Left lung (tissue), 10 donors: ENCODE measurements around the gene RCC2. TPM values are rescaled to one million over a fixed set of nuclear protein-coding genes. Genes with fewer than 3 reads are reported as not detected.

Experiments
- ATAC-seq: fragments of 200-7000 bp; cut with Tn5 transposase; one replicate; pipeline ENCODE4 v1.9.1; 2020; ENCODE audit warnings: moderate library complexity
- DNase-seq, 4 donors: peaks; one replicate each; pipeline ENCODE4 v3.0.0-alpha.2; 2013 to 2020
- H3K27ac ChIP-seq, 2 donors: fragments of 200-600 bp; sonication (generic) in 1 of 2; one replicate each; pipeline versions ENCODE4 v1.5.0 to v1.8.0; 2020 to 2021
- H3K27me3 ChIP-seq, 2 donors: fragments of 200-600 bp; sonication (generic) in 1 of 2; one replicate each; pipeline versions ENCODE4 v1.5.0 to v1.8.0; 2020 to 2021
- H3K36me3 ChIP-seq, 2 donors: fragments of 200-600 bp; sonication (generic) in 1 of 2; one replicate each; pipeline versions ENCODE4 v1.5.0 to v1.8.0; 2020 to 2021
- H3K4me1 ChIP-seq, 2 donors: fragments of 200-600 bp; one replicate each; pipeline ENCODE4 v1.8.0; 2021
- H3K4me3 ChIP-seq, 2 donors: fragments of 200-600 bp; sonication (generic) in 1 of 2; one replicate each; pipeline versions ENCODE4 v1.5.0 to v1.8.0; 2020 to 2021; ENCODE audit warnings: mild to moderate bottlenecking in 1 of 2
- H3K9me3 ChIP-seq, 2 donors: fragments of 200-600 bp; sonication (generic) in 1 of 2; one replicate each; pipeline versions ENCODE4 v1.5.0 to v1.8.0; 2020 to 2021
- intact Hi-C, 2 donors: fragments of 100-400 bp; cut with DNase I; formaldehyde crosslinking; loops; one replicate each; pipeline versions ENCODE4 v1.11.2 to v1.14.2; 2022
- polyA plus RNA-seq, 6 donors: library from polyadenylated mRNA; unstranded; fragments of 120-200 nt; gene quantifications; one replicate each; pipeline ENCODE4 v1.2.1, GENCODE V29; 2013; ENCODE audit not compliant: insufficient read length in 6 of 6
- total RNA-seq, 2 donors: library from RNA; stranded (reverse); fragmentation: NEBNext Ultra II Directional; extraction: Animal tissue kit (Norgen Biotek cat#: 25700); gene quantifications; one replicate each; pipeline ENCODE4 v1.2.1, GENCODE V29; 2021
- TF ChIP-seq, protein P1 (sequence below), 2 donors: fragments of 200-600 bp; sonication (generic) in 1 of 2; IDR thresholded peaks; one replicate each; pipeline versions ENCODE4 v1.5.0 to v1.8.0; 2021; ENCODE audit warnings: antibody characterized with exemption in 2 of 2
- donor health status: DM: no; HTN: yes; CAD: no.
- donor health status: DM: no; HTN: no; CAD: no.

RCC2 gene
- total and polyA plus RNA-seq, 8 donors = 56.8 to 103 (median 84.8) TPM

DNA sequence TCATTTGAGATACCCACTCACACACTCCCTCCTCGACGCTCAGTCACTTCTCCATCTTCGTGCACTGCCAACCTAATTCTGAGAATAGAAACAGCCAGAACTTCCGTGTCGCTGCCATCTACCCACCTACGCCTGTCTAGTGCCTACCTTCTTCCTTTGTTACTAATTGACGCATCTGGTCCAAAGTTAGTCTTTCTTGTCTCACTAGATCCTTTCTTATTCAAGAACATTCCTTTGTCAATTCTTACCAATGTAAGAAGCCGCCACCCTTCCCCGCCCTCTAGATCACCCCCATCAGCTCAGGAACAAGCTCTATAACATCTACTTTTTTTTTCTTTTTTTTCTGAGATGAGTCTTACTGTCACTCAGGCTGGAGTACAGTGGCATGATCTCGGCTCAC is 63.8 kb downstream of the RCC2 start:
- Histone ChIP-seq H3K36me3 (no peaks in the 10 kb centered on the region), H3K27me3 (peaks cover 4 to 79% of the 10 kb centered on the region in 2 donors), H3K9me3 (no peaks in the 10 kb centered on the region), H3K27ac (no peak overlapping the region), H3K4me1 (no peaks in the 10 kb centered on the region), H3K4me3 (no peak overlapping the region)
- intact Hi-C loops = no loop called here
- no peak for ATAC-seq
- DNase-seq = no peak
- TF ChIP-seq, protein P1, sequence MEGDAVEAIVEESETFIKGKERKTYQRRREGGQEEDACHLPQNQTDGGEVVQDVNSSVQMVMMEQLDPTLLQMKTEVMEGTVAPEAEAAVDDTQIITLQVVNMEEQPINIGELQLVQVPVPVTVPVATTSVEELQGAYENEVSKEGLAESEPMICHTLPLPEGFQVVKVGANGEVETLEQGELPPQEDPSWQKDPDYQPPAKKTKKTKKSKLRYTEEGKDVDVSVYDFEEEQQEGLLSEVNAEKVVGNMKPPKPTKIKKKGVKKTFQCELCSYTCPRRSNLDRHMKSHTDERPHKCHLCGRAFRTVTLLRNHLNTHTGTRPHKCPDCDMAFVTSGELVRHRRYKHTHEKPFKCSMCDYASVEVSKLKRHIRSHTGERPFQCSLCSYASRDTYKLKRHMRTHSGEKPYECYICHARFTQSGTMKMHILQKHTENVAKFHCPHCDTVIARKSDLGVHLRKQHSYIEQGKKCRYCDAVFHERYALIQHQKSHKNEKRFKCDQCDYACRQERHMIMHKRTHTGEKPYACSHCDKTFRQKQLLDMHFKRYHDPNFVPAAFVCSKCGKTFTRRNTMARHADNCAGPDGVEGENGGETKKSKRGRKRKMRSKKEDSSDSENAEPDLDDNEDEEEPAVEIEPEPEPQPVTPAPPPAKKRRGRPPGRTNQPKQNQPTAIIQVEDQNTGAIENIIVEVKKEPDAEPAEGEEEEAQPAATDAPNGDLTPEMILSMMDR (IDR thresholded peaks at IDR 0.05) = no peak

DNA sequence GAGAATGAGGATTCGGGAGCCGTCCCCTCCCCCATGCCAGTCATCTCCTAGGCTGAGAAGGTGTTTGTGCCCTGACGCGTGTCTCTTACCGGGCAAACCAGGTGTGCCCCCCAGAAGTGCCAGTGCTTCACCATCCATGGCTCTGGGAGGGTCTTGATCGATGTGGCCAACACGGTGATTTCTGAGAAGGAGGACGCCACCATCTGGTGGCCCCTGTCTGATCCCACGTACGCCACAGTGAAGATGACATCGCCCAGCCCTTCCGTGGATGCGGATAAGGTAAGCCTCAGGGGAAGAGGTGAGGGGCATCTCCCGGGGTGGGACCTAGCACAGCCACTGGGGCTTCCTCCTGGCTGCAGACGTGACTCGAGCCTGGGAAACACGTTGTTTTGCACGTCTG is 66.5 kb downstream of the RCC2 start:
- H3K4me1 ChIP-seq = no peaks in the 10 kb centered on the region
- H3K9me3 ChIP-seq = no peaks in the 10 kb centered on the region
- intact Hi-C loops = no loop called here
- no peak for ATAC-seq
- DNase-seq = no peak
- H3K36me3 ChIP-seq = no peaks in the 10 kb centered on the region
- peaks cover 1 to 81% of the 10 kb centered on the region in 2 donors for H3K27me3 ChIP-seq
- no peak overlapping the region for H3K27ac ChIP-seq
- H3K4me3 ChIP-seq = no peak overlapping the region
- TF ChIP-seq, protein P1 (IDR thresholded peaks at IDR 0.05) = no peak

DNA sequence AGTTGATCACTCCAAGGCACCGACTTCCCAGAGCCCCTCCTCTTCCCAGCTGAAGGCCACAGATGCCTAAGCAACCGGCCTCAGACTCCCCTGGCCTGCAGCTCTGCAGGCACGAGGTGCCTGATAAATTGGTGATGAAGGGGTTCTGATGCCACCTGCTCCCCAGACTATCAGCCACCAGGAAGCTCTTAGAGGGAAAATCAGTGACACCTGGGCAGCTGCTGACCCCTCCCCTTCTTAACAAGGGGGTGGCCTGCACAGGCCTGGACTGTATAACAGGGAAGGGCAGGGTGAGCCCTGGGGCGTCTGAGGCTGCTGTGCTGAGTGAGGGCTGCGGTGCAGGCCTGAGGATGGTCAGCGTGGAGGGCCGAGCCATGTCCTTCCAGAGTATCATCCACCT is 67.6 kb downstream of the RCC2 start, which contains the start of gene PADI6:
Gene PADI6 (plus strand): TSS at position 301 of the 400 bp plus-strand sequence. CDS start 50 bp downstream, at position 351.
- Histone ChIP-seq H3K36me3 (no peaks in the 10 kb centered on the region), H3K4me3 (no peak within 1 kb of the TSS), H3K9me3 (no peaks in the 10 kb centered on the region), H3K4me1 (no peaks in the 10 kb centered on the region), H3K27me3 (peaks cover 0 to 81% of the 10 kb centered on the region in 2 donors), H3K27ac (no peak within 1 kb of the TSS)
- DNase-seq (no peak), ATAC-seq (no peak)
- TF ChIP-seq, protein P1 (IDR thresholded peaks at IDR 0.05) = no peak
- intact Hi-C loops = no loop called here

DNA sequence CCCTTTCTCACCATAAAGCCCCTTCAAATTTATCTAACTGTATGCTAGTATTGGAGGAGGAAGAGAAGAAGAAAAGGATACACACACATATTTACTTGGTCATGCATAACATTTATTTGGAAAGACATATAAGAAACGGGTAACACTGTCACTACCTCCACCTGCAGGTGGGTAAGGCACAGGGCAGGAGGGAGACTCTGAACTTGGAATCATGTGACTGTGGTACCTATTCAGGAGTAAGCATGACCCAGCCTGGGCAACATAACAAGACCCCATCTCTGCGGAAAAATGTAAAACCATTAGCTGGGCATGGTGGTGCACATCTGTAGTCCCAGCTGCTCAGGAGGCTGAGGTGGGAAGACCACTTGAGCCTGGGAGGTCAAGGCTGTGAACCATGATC is 68.9 kb downstream of the RCC2 start:
- H3K4me1 ChIP-seq = peaks cover 0 to 1% of the 10 kb centered on the region in 2 donors
- DNase-seq (no peak), ATAC-seq (no peak)
- no peaks in the 10 kb centered on the region for H3K36me3 ChIP-seq
- no peak overlapping the region for H3K4me3 ChIP-seq
- H3K27ac ChIP-seq = no peak overlapping the region
- intact Hi-C loops = no loop called here
- TF ChIP-seq, protein P1 (IDR thresholded peaks at IDR 0.05) = no peak
- no peaks in the 10 kb centered on the region for H3K9me3 ChIP-seq
- peaks cover 0 to 87% of the 10 kb centered on the region in 2 donors for H3K27me3 ChIP-seq

DNA sequence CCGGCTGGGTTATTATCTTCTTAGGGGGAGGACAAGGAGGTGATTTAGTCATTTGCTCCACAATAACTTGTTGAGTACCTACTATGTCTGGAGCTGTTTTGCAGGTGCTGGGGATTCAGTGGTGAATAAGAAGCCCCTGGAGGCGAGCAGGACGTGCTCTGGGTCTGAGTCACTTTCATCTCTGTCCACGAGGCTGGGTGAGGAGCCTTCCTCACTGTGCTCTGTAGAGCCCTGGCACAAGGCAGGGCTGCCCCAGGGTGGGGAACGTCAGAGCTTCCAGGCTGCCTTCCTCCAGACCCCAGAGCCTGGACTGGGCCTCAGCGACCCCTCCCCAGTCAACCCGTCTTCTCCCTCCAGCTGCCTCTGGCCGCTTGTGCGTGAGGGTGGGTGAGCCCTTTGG is 70.0 kb downstream of the RCC2 start:
- Histone ChIP-seq H3K27ac (no peak overlapping the region), H3K9me3 (no peaks in the 10 kb centered on the region), H3K36me3 (no peaks in the 10 kb centered on the region), H3K27me3 (peaks cover 0 to 83% of the 10 kb centered on the region in 2 donors), H3K4me3 (no peak overlapping the region), H3K4me1 (peaks cover 0 to 10% of the 10 kb centered on the region in 2 donors)
- TF ChIP-seq, protein P1 (IDR thresholded peaks at IDR 0.05) = no peak
- intact Hi-C loops = no loop called here
- ATAC-seq = no peak
- DNase-seq = no peak
